Liver (tissue), 9 donors: ENCODE data around the gene NASP. TPM values are rescaled to one million over a fixed set of nuclear protein-coding genes. Genes with fewer than 3 reads are reported as not detected.

Source experiments
- DNase-seq: peaks from one replicate; pipeline ENCODE4 v3.0.0-alpha.2; 2017; ENCODE audit warnings: low spot score
- H3K27ac ChIP-seq, 2 donors: one replicate each; pipeline ENCODE4 v1.7.0; 2013; ENCODE audit warnings: inconsistent platforms in 2 of 2, low read length in 2 of 2, control low read depth in 1 of 2, low read depth in 1 of 2, mild to moderate bottlenecking in 1 of 2
- H3K27me3 ChIP-seq, 4 donors: one replicate each; pipeline versions ENCODE4 v1.6.1 to v1.7.0; 2013; ENCODE audit warnings: low read length in 3 of 4, inconsistent platforms in 1 of 4, mild to moderate bottlenecking in 1 of 4, moderate library complexity in 1 of 4; ENCODE audit not compliant: control insufficient read depth in 4 of 4, insufficient read depth in 4 of 4
- H3K36me3 ChIP-seq, 4 donors: one replicate each; pipeline versions ENCODE4 v1.6.1 to v1.7.0; 2013; ENCODE audit warnings: low read length in 3 of 4, mild to moderate bottlenecking in 3 of 4, low read depth in 1 of 4, moderate library complexity in 1 of 4; ENCODE audit not compliant: control insufficient read depth in 4 of 4, insufficient read depth in 3 of 4
- H3K4me1 ChIP-seq, 4 donors: one replicate each; pipeline versions ENCODE4 v1.6.1 to v1.7.0; 2013; ENCODE audit warnings: low read length in 3 of 4, mild to moderate bottlenecking in 3 of 4, moderate library complexity in 1 of 4; ENCODE audit not compliant: control insufficient read depth in 4 of 4, insufficient read depth in 4 of 4
- H3K4me3 ChIP-seq, 3 donors: one replicate each; pipeline versions ENCODE4 v1.6.1 to v1.7.0; 2013; ENCODE audit warnings: low read length in 3 of 3, control low read depth in 1 of 3, low read depth in 1 of 3, mild to moderate bottlenecking in 1 of 3
- H3K9ac ChIP-seq, 2 donors: one replicate each; pipeline ENCODE4 v1.7.0; 2013; ENCODE audit warnings: low read length in 2 of 2, mild to moderate bottlenecking in 2 of 2, moderate library complexity in 2 of 2, control low read depth in 1 of 2, low read depth in 1 of 2
- H3K9me3 ChIP-seq, 4 donors: one replicate each; pipeline versions ENCODE4 v1.6.1 to v1.7.0; 2013; ENCODE audit warnings: low read length in 3 of 4; ENCODE audit not compliant: control insufficient read depth in 4 of 4
- EGR1 ChIP-seq, 2 donors: IDR thresholded peaks; 2 replicates each; pipeline ENCODE4 v1.6.1; 2016 to 2018; ENCODE audit warnings: antibody characterized with exemption in 2 of 2, low read depth in 2 of 2
- FOXA1 ChIP-seq: IDR thresholded peaks from 2 replicates; pipeline ENCODE4 v1.6.1; 2016; ENCODE audit warnings: antibody characterized with exemption
- FOXA2 ChIP-seq: IDR thresholded peaks from 2 replicates; pipeline ENCODE4 v1.6.1; 2016; ENCODE audit warnings: antibody characterized with exemption
- GABPA ChIP-seq, 2 donors: IDR thresholded peaks in 1 of 2; conservative IDR thresholded peaks in 1 of 2; 2 replicates each; pipeline ENCODE4 v1.6.1; 2016; ENCODE audit warnings: antibody characterized with exemption in 2 of 2, mild to moderate bottlenecking in 1 of 2, moderate library complexity in 1 of 2
- HNF4A ChIP-seq, 2 donors: conservative IDR thresholded peaks; 2 replicates each; pipeline ENCODE4 v1.6.1; 2016; ENCODE audit warnings: antibody characterized with exemption in 2 of 2, mild to moderate bottlenecking in 2 of 2
- HNF4G ChIP-seq: IDR thresholded peaks from 2 replicates; pipeline ENCODE4 v1.6.1; 2016; ENCODE audit warnings: antibody characterized with exemption
- JUND ChIP-seq, 2 donors: IDR thresholded peaks; 2 replicates each; pipeline ENCODE4 v1.6.1; 2016; ENCODE audit warnings: antibody characterized with exemption in 2 of 2
- NR2F2 ChIP-seq: IDR thresholded peaks from 2 replicates; pipeline ENCODE4 v1.6.1; 2016; ENCODE audit warnings: antibody characterized with exemption
- RAD21 ChIP-seq, 2 donors: IDR thresholded peaks; 2 replicates each; pipeline ENCODE4 v1.6.1; 2016; ENCODE audit warnings: antibody characterized with exemption in 2 of 2, mild to moderate bottlenecking in 2 of 2
- REST ChIP-seq: IDR thresholded peaks from 2 replicates; pipeline ENCODE4 v1.6.1; 2016; ENCODE audit warnings: antibody characterized with exemption, mild to moderate bottlenecking
- RXRA ChIP-seq, 2 donors: IDR thresholded peaks; 2 replicates each; pipeline ENCODE4 v1.6.1; 2017 to 2018; ENCODE audit warnings: antibody characterized with exemption in 2 of 2, mild to moderate bottlenecking in 1 of 2
- SP1 ChIP-seq: IDR thresholded peaks from 2 replicates; pipeline ENCODE4 v1.6.1; 2018; ENCODE audit warnings: antibody characterized with exemption, mild to moderate bottlenecking
- YY1 ChIP-seq: IDR thresholded peaks from 2 replicates; pipeline ENCODE4 v1.6.1; 2016; ENCODE audit warnings: antibody characterized with exemption, mild to moderate bottlenecking
- WGBS: extraction: QIAGEN DNeasy Blood & Tissue Kit; methylation state at CpG from one replicate; pipeline ENCODE4 v1.1.7; 2013; 5-methylcytosine and 5-hydroxymethylcytosine counted together
- polyA plus RNA-seq, 2 donors: library from polyadenylated mRNA; stranded (reverse) in 1 of 2; unstranded in 1 of 2; fragments of 200-250 nt in 1 of 2; fragments of >200 nt in 1 of 2; fragmentation: Nextera tagmentation in 1 of 2; extraction: Ambion mirVana in 1 of 2; gene quantifications; one replicate each; pipeline versions ENCODE4 v1.2.1 to v1.2.3, GENCODE V29; 2013 to 2015
- total RNA-seq, 2 donors: library from RNA; depleted of rRNA; stranded (reverse); fragments of >200 nt; gene quantifications; one replicate each; pipeline ENCODE4 v1.2.3, GENCODE V29; 2014
- donor health status: healthy.
- donor health status: healthy.
- donor health status: healthy.
- donor health status: healthy.
- donor health status: healthy.

Gene NASP
- total and polyA plus RNA-seq, 4 donors: 24.9 to 74.9 (median 39.7) TPM

- Histone ChIP-seq H3K4me3 (no peak overlapping the region), H3K27ac (no peak overlapping the region), H3K36me3 (peaks cover 12 to 74% (median 64%) of the 10 kb centered on the region in 4 donors), H3K27me3 (no peaks in the 10 kb centered on the region), H3K9ac (no peak overlapping the region), H3K9me3 (no peaks in the 10 kb centered on the region), H3K4me1 (no peaks in the 10 kb centered on the region)
- no peak for DNase-seq
- TF ChIP-seq RXRA (IDR thresholded peaks at IDR 0.05): no peak
- peak; percentile 83 for TF ChIP-seq NR2F2
- TF ChIP-seq RAD21 (IDR thresholded peaks at IDR 0.05): peak in 1 of 2 donors; percentile 31
These were observed 45.2 kb downstream of the NASP start for GRCh38 chr1:45629035-45629434.

GRCh38 chr1:45630429-45630828, 46.6 kb downstream of the NASP start:
- Histone ChIP-seq H3K9me3 (no peaks in the 10 kb centered on the region), H3K27me3 (no peaks in the 10 kb centered on the region), H3K27ac (no peak overlapping the region), H3K36me3 (peaks cover 13 to 81% (median 67%) of the 10 kb centered on the region in 4 donors), H3K4me3 (no peak overlapping the region), H3K4me1 (no peaks in the 10 kb centered on the region), H3K9ac (no peak overlapping the region)
- no peak for DNase-seq
- TF ChIP-seq NR2F2 (no peak), HNF4G (no peak), YY1 (no peak), JUND (IDR thresholded peaks at IDR 0.05) (no peak)
- WGBS: 87% methylated on average over 1 of the region's 1 CpG

GRCh38 chr1:45635211-45635610, 51.4 kb downstream of the NASP start:
- no peaks in the 10 kb centered on the region for H3K27me3 ChIP-seq
- H3K9ac ChIP-seq: no peak overlapping the region
- no peaks in the 10 kb centered on the region for H3K9me3 ChIP-seq
- no peak for TF ChIP-seq GABPA (IDR thresholded peaks at IDR 0.05 in 1 of 2, conservative IDR thresholded peaks at IDR 0.05 in 1 of 2)
- no peak for TF ChIP-seq NR2F2
- no peak overlapping the region for H3K4me3 ChIP-seq
- H3K4me1 ChIP-seq: no peaks in the 10 kb centered on the region
- peaks cover 17 to 81% (median 69%) of the 10 kb centered on the region in 4 donors for H3K36me3 ChIP-seq
- DNase-seq: no peak
- no peak overlapping the region for H3K27ac ChIP-seq
- WGBS: 74% methylated on average over 1 of the region's 1 CpG

GRCh38 chr1:45640293-45640692, 56.5 kb downstream of the NASP start:
- Histone ChIP-seq H3K4me3 (no peak overlapping the region), H3K9ac (no peak overlapping the region), H3K9me3 (no peaks in the 10 kb centered on the region), H3K36me3 (peaks cover 4 to 44% (median 43%) of the 10 kb centered on the region in 4 donors), H3K27ac (no peak overlapping the region), H3K27me3 (no peaks in the 10 kb centered on the region), H3K4me1 (peaks cover 0 to 5% (median 0%) of the 10 kb centered on the region in 4 donors)
- no peak for TF ChIP-seq FOXA1
- no peak for TF ChIP-seq JUND (IDR thresholded peaks at IDR 0.05)
- TF ChIP-seq FOXA2: no peak
- TF ChIP-seq HNF4A (conservative IDR thresholded peaks at IDR 0.05): no peak
- no peak for TF ChIP-seq RAD21 (IDR thresholded peaks at IDR 0.05)
- no peak for TF ChIP-seq SP1
- no peak for TF ChIP-seq EGR1 (IDR thresholded peaks at IDR 0.05; ENCODE audit: low read depth in 2 of 2)
- TF ChIP-seq REST: no peak
- WGBS: 98% methylated on average over 1 of the region's 1 CpG
- no peak for DNase-seq
